Thyroid gland (tissue), 4 donors: ENCODE data around the gene CPA5.

ENCODE experiments used
- POLR2A ChIP-seq, 2 donors: fragments of 450-650 bp; IDR thresholded peaks; one replicate each; pipeline ENCODE4 v1.6.1; 2017; ENCODE audit warnings: antibody characterized with exemption in 2 of 2, mild to moderate bottlenecking in 2 of 2, moderate library complexity in 1 of 2
- TF ChIP-seq, protein P1 (sequence below), 6 experiments: fragments of 200-600 bp in 3 of 6; fragments of 450-650 bp in 3 of 6; sonication (generic) in 3 of 6; IDR thresholded peaks; one replicate each; pipeline ENCODE4 v1.5.1; 2016 to 2019; ENCODE audit warnings: antibody characterized with exemption in 6 of 6, mild to moderate bottlenecking in 2 of 6, inconsistent platforms in 1 of 6, moderate library complexity in 1 of 6

- TF ChIP-seq, protein P1, sequence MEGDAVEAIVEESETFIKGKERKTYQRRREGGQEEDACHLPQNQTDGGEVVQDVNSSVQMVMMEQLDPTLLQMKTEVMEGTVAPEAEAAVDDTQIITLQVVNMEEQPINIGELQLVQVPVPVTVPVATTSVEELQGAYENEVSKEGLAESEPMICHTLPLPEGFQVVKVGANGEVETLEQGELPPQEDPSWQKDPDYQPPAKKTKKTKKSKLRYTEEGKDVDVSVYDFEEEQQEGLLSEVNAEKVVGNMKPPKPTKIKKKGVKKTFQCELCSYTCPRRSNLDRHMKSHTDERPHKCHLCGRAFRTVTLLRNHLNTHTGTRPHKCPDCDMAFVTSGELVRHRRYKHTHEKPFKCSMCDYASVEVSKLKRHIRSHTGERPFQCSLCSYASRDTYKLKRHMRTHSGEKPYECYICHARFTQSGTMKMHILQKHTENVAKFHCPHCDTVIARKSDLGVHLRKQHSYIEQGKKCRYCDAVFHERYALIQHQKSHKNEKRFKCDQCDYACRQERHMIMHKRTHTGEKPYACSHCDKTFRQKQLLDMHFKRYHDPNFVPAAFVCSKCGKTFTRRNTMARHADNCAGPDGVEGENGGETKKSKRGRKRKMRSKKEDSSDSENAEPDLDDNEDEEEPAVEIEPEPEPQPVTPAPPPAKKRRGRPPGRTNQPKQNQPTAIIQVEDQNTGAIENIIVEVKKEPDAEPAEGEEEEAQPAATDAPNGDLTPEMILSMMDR (IDR thresholded peaks at IDR 0.05): no peak
- no peak for TF ChIP-seq POLR2A (IDR thresholded peaks at IDR 0.05)
Measured at GRCh38 chr7:130398526-130399090, 54.0 kb downstream of the CPA5 start.
